ENCODE data around the gene ZDHHC17. TPM values are rescaled to one million over a fixed set of nuclear protein-coding genes. Genes with fewer than 3 reads are reported as not detected.

ZDHHC17 gene
- total RNA-seq, 1 experiment from 2014 or later: 35.3 TPM

DNA sequence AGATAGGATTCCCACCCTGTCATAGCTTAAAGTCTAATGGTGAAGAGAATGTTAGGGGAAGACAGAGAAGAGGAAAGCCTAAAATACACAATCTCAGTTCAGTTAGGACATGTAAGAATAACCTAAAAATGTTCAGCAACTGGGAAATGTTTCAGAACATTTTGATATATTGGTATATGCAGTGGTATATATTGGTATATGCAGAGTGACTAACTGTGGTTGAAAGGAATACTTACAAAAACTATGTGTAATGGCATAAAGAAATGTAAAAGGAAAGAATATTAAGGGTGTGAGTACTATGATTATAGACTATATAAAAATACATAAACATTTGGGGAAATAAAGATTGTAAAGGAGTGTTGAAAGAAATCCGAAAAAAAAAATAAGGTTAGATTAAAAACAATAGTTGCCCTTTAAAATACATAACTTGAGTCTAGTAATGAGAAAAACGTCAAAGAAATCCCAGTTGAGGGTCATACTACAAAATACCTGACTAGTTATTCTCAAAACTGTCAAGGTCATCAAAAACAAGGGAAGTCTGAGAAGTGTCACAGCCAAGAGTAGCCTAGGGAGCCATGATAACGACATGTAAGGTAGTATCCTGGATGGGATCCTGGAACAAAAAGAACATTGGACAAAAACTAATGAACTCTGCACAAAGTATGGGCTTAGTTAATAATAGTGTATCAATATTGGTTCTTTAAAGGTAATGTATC is 25.6 kb downstream of the ZDHHC17 start:
- no peak overlapping the region for H3K4me2 ChIP-seq (ENCODE audit: low read length)
- H3K27ac ChIP-seq (ENCODE audit: low read length): no peak overlapping the region
- peaks cover 76% of the 10 kb centered on the region for H3K79me2 ChIP-seq (ENCODE audit: low read length)
- no peak for ATAC-seq
- POLR2A ChIA-PET (ENCODE audit: unreplicated experiment): no interaction called here
- CTCF ChIA-PET: interaction anchor here (1.9 kb wide), 1 partner anchor 159 kb away, joined by 15 read pairs; no protein-coding TSS in a partner anchor
- H3K4me1 ChIP-seq (ENCODE audit: insufficient read depth, low read length): peaks cover 19% of the 10 kb centered on the region
- no peak overlapping the region for H3K4me3 ChIP-seq (ENCODE audit: low read length)
- H3K9me2 ChIP-seq (replicated peaks; ENCODE audit: low read length): no peaks in the 10 kb centered on the region
- H3K27me3 ChIP-seq (ENCODE audit: low read length): no peaks in the 10 kb centered on the region
- 0 out of 2 replicates have a peak, but pooled peaks cover 3% of the 10 kb centered on the region for H4K20me1 ChIP-seq (ENCODE audit: low read length)
- BruUV-seq (replicated peaks): no TSS peak
- H3K36me3 ChIP-seq (ENCODE audit: low read depth, low read length): no peaks in the 10 kb centered on the region
- H3K9ac ChIP-seq (ENCODE audit: low read length): no peak overlapping the region
- DNase-seq: no peak
- TF ChIP-seq CTCF (conservative IDR thresholded peaks at IDR 0.05; ENCODE audit: low read depth, low read length) (no peak), EZH2phosphoT487 (IDR thresholded peaks at IDR 0.05; ENCODE audit: borderline replicate concordance, low read length) (no peak), EZH2 (IDR thresholded peaks at IDR 0.05; ENCODE audit: low read length, unreplicated experiment) (no peak)
- H2AFZ ChIP-seq (ENCODE audit: low read length): no peak overlapping the region
- intact Hi-C loops (cut with micrococcal nuclease): loop anchor here (1.0 to 5.0 kb wide), 4 partner anchors 102 to 223 kb away; no protein-coding TSS in a partner anchor
- H3K9me3 ChIP-seq (ENCODE audit: low read length): no peaks in the 10 kb centered on the region
- H3F3A ChIP-seq (ENCODE audit: low read length, unreplicated experiment): no peaks in the 10 kb centered on the region

DNA sequence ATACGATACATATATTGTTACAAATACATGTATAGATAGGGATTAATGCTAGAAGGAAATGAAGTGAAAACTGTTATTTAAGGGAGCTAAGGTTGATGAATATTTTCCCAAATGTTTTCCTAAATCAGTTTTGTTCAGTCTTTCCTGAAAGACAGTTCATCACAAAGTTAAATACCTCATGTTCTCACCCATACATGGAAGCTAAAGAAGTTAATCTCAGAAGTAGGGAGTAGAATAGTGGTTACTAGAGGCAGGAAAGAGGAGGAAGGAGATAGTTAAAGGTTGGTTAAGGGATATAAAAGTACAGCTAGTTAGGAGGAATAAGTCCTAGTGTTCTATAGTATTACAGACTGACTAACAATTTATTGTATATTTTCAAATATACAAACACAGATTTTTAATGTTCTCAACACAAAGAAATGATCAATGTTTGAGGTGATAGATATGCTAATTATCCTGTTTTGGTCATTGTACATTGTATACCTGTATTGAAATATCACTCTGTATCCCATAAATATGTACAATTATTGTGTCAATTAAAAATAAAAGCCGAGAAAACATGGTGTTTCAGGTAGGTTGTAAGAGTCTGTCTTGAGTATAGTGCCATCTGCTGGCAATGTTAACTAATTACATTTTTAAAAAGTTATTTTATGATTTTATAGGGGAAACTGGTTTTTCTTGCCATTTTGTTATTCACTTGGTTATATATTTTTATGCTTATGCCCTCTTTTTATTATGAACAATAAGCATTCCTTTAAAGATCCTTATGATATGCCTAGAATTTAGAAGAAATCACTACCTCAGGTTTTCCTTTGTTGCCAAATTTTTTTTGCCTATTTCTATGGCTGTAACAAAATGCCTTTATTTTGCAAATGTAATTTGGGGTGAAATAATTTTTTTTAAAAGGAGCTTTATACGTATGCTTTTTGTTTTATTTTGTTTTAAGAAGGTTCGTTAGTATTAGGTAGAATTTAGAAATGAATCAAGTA is 26.9 kb downstream of the ZDHHC17 start:
- peaks cover 77% of the 10 kb centered on the region for H3K79me2 ChIP-seq (ENCODE audit: low read length)
- no peak overlapping the region for H3K4me3 ChIP-seq (ENCODE audit: low read length)
- peaks cover 5% of the 10 kb centered on the region; the same call in 1 of the 2 replicates for H3K4me1 ChIP-seq (ENCODE audit: insufficient read depth, low read length)
- ATAC-seq: peak; percentile 65
- ChIA-PET POLR2A (ENCODE audit: unreplicated experiment) (no interaction called here), CTCF (interaction anchor here (0.9 to 1.9 kb wide), 2 partner anchors 30 to 160 kb away, joined by 3 to 15 read pairs; no protein-coding TSS in a partner anchor)
- no peaks in the 10 kb centered on the region for H3K27me3 ChIP-seq (ENCODE audit: low read length)
- no peak overlapping the region for H2AFZ ChIP-seq (ENCODE audit: low read length)
- BruUV-seq (replicated peaks): no TSS peak
- TF ChIP-seq CTCF (conservative IDR thresholded peaks at IDR 0.05; ENCODE audit: low read depth, low read length) (peak; percentile 74), EZH2phosphoT487 (IDR thresholded peaks at IDR 0.05; ENCODE audit: borderline replicate concordance, low read length) (no peak)
- H3K9me2 ChIP-seq (replicated peaks; ENCODE audit: low read length): no peaks in the 10 kb centered on the region
- H3K9me3 ChIP-seq (ENCODE audit: low read length): no peaks in the 10 kb centered on the region
- intact Hi-C loops (cut with micrococcal nuclease): loop anchor here (1.0 to 5.0 kb wide), 4 partner anchors 104 to 221 kb away; no protein-coding TSS in a partner anchor
- H3K9ac ChIP-seq (ENCODE audit: low read length): no peak overlapping the region
- H3F3A ChIP-seq (ENCODE audit: low read length, unreplicated experiment): no peaks in the 10 kb centered on the region
- DNase-seq: peak; percentile 57
- H3K4me2 ChIP-seq (ENCODE audit: low read length): peak overlapping the region; percentile 17; the same call in 1 of the 2 replicates
- no peak overlapping the region for H3K27ac ChIP-seq (ENCODE audit: low read length)
- peaks cover 4% of the 10 kb centered on the region; the same call in 1 of the 2 replicates for H4K20me1 ChIP-seq (ENCODE audit: low read length)
- H3K36me3 ChIP-seq (ENCODE audit: low read depth, low read length): no peaks in the 10 kb centered on the region

All from PC-3 (cell line).